ENCODE measurements around the gene ENPEP. TPM values are rescaled to one million over a fixed set of nuclear protein-coding genes. Genes with fewer than 3 reads are reported as not detected.

Gene ENPEP
- total and polyA plus RNA-seq, 10 of the 15 experiments (the other 5 are each of a cell fraction or from before 2014, with no cell fraction given) = 0.03 TPM; not detected in 9

DNA sequence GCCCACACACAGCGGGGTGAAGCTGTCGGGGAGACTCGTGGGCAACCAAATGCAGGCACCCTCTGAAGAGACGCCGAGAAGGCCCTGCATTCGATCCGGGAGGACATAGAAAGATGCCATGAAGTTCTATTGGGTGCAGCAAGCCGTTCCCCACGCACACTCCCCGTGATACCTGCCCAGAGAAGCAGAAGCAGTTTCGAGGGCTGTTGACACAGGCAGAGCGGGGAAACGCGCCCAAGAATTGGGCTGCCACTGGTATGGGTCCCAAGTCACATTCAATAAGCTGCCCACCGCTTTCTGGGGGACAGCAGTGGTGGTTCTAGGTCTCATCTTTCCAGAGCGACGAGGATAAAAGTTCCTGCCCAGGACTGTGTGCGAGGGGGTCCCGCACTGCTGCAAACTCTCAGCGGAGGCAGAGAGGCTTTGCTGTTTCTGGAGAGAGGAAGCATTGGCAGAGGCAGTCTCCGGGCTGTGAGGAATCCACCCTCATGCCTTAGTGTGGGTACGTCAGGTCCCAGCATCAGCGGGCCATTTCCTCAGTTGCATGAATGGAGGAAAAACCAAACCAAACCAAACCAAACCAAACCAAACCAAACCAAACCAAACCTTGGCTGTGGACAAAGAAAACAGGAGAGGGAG lies 136.8 kb downstream of the ENPEP start:
- FAIRE-seq = no peak
- Histone ChIP-seq H3K27me3 (replicated peaks in 1 of 2; ENCODE audit: control insufficient read depth in 2 of 2, insufficient read depth in 2 of 2, low read length in 1 of 2) (peaks cover 14 to 21% of the 10 kb centered on the region in 2 experiments), H3K9ac (ENCODE audit: control insufficient read depth, insufficient read depth, low read length) (no peak overlapping the region), H3K79me2 (ENCODE audit: control insufficient read depth, insufficient read depth, low read length) (no peaks in the 10 kb centered on the region), H3K9me3 (replicated peaks; ENCODE audit: control insufficient read depth, insufficient read depth, low read length) (no peaks in the 10 kb centered on the region), H3K4me2 (ENCODE audit: control insufficient read depth, insufficient read depth) (no peak overlapping the region), H3K27ac (ENCODE audit: control insufficient read depth, insufficient read depth) (no peak overlapping the region), H2AFZ (ENCODE audit: control insufficient read depth, low read depth, low read length) (no peak overlapping the region), H3K36me3 (ENCODE audit: control insufficient read depth in 2 of 2, insufficient read depth in 2 of 2, low read length in 1 of 2) (no peaks in the 10 kb centered on the region), H3K4me3 (no peak overlapping the region), H4K20me1 (ENCODE audit: control insufficient read depth, insufficient read depth) (no peaks in the 10 kb centered on the region), H3K4me1 (ENCODE audit: control insufficient read depth, insufficient read depth, low read length) (no peaks in the 10 kb centered on the region)
- BruUV-seq (replicated peaks) = no TSS peak
- ChIA-PET SMC1A (ENCODE audit: uncharacterized antibody, unreplicated experiment) (no interaction called here), POLR2A (no interaction called here), CTCF (no interaction called here), RAD21 (ENCODE audit: unreplicated experiment) (no interaction called here)
- no peak for ATAC-seq
- TF ChIP-seq CBFB (IDR thresholded peaks at IDR 0.05; ENCODE audit: low read depth) (no peak), ZNF207 (IDR thresholded peaks at IDR 0.05; ENCODE audit: borderline replicate concordance) (no peak), ZNF274 (IDR thresholded peaks at IDR 0.05; ENCODE audit: insufficient read depth, insufficient read length) (no peak), RUNX3 (IDR thresholded peaks at IDR 0.05; ENCODE audit: low read length) (no peak), SMAD1 (IDR thresholded peaks at IDR 0.05; ENCODE audit: low read depth, partially characterized antibody) (no peak), KDM1A (IDR thresholded peaks at IDR 0.05; ENCODE audit: borderline replicate concordance) (no peak), NFXL1 (IDR thresholded peaks at IDR 0.05; ENCODE audit: borderline replicate concordance) (no peak)
- intact Hi-C loops (cut with micrococcal nuclease; ENCODE audit: unreplicated experiment) = no loop called here
- in situ Hi-C loops (cut with MboI) = no loop called here
- DNase-seq (ENCODE audit: low read depth, low spot score) = no peak
- whole genome bisulfite sequencing (ENCODE audit: insufficient coverage, insufficient replicate concordance, low lambda C conversion rate, missing lambda C conversion rate) = 29% methylated on average over 20 of the region's 23 CpGs

DNA sequence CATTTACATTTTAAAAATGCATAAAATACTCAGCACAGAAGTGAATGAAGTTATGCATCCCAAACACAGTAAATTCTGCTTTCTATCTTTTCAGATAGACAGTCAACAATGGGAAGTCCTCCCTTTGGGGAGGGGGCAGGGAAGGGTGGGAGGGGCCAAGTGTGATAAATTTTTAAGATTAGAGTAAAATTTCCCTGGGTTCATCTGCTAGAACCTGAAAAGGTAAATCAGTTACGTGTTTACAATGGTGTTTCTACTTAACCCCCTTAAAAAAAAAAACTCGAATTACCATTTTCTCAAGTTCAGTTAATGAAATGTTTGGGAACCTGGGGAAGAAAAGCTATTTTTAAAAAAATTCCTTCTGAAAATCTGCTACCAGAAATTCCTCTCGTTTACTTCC lies 137.8 kb downstream of the ENPEP start:
- H3K4me1 ChIP-seq (ENCODE audit: control insufficient read depth, insufficient read depth, low read length) = no peaks in the 10 kb centered on the region
- no peak overlapping the region for H2AFZ ChIP-seq (ENCODE audit: control insufficient read depth, low read depth, low read length)
- H3K27me3 ChIP-seq (replicated peaks in 1 of 2; ENCODE audit: control insufficient read depth in 2 of 2, insufficient read depth in 2 of 2, low read length in 1 of 2) = peaks cover 16 to 21% of the 10 kb centered on the region in 2 experiments
- ATAC-seq = no peak
- ChIA-PET RAD21 (ENCODE audit: unreplicated experiment) (no interaction called here), CTCF (no interaction called here), SMC1A (ENCODE audit: uncharacterized antibody, unreplicated experiment) (no interaction called here), POLR2A (no interaction called here)
- H3K27ac ChIP-seq (ENCODE audit: control insufficient read depth, insufficient read depth) = no peak overlapping the region
- H3K9ac ChIP-seq (ENCODE audit: control insufficient read depth, insufficient read depth, low read length) = no peak overlapping the region
- no peaks in the 10 kb centered on the region for H3K79me2 ChIP-seq (ENCODE audit: control insufficient read depth, insufficient read depth, low read length)
- H3K4me3 ChIP-seq = no peak overlapping the region
- intact Hi-C loops (cut with micrococcal nuclease; ENCODE audit: unreplicated experiment) (no loop called here), in situ Hi-C loops (cut with MboI) (no loop called here)
- 2% methylated on average over 3 of the region's 3 CpGs for WGBS (ENCODE audit: insufficient coverage, insufficient replicate concordance, low lambda C conversion rate, missing lambda C conversion rate)
- DNase-seq (ENCODE audit: low read depth, low spot score) = no peak
- peaks cover 1% of the 10 kb centered on the region; the same call in 2 of the 3 replicates for H3K9me3 ChIP-seq (replicated peaks; ENCODE audit: control insufficient read depth, insufficient read depth, low read length)
- no TSS peak for BruUV-seq (replicated peaks)
- no peak overlapping the region for H3K4me2 ChIP-seq (ENCODE audit: control insufficient read depth, insufficient read depth)
- no peaks in the 10 kb centered on the region for H4K20me1 ChIP-seq (ENCODE audit: control insufficient read depth, insufficient read depth)
- no peak for FAIRE-seq
- no peaks in the 10 kb centered on the region for H3K36me3 ChIP-seq (ENCODE audit: control insufficient read depth in 2 of 2, insufficient read depth in 2 of 2, low read length in 1 of 2)
- TF ChIP-seq, protein P1, sequence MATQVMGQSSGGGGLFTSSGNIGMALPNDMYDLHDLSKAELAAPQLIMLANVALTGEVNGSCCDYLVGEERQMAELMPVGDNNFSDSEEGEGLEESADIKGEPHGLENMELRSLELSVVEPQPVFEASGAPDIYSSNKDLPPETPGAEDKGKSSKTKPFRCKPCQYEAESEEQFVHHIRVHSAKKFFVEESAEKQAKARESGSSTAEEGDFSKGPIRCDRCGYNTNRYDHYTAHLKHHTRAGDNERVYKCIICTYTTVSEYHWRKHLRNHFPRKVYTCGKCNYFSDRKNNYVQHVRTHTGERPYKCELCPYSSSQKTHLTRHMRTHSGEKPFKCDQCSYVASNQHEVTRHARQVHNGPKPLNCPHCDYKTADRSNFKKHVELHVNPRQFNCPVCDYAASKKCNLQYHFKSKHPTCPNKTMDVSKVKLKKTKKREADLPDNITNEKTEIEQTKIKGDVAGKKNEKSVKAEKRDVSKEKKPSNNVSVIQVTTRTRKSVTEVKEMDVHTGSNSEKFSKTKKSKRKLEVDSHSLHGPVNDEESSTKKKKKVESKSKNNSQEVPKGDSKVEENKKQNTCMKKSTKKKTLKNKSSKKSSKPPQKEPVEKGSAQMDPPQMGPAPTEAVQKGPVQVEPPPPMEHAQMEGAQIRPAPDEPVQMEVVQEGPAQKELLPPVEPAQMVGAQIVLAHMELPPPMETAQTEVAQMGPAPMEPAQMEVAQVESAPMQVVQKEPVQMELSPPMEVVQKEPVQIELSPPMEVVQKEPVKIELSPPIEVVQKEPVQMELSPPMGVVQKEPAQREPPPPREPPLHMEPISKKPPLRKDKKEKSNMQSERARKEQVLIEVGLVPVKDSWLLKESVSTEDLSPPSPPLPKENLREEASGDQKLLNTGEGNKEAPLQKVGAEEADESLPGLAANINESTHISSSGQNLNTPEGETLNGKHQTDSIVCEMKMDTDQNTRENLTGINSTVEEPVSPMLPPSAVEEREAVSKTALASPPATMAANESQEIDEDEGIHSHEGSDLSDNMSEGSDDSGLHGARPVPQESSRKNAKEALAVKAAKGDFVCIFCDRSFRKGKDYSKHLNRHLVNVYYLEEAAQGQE (IDR thresholded peaks at IDR 0.05; ENCODE audit: low read depth, low read length) = no peak
- no peak for TF ChIP-seq USF2 (IDR thresholded peaks at IDR 0.05; ENCODE audit: borderline replicate concordance, low read depth, low read length)
- no peak for TF ChIP-seq TCF12 (IDR thresholded peaks at IDR 0.05; ENCODE audit: low read depth, low read length)

All from GM12878 (cell line).